GM12891 (cell line): ENCODE data around the gene EML4.

Experiments
- POLR2A ChIP-seq: IDR thresholded peaks from 2 replicates; pipeline ENCODE4 v1.6.1; 2011; ENCODE audit warnings: low read depth, low read length, control low read depth
- POLR2AphosphoS5 ChIP-seq: IDR thresholded peaks from 2 replicates; pipeline ENCODE4 v1.6.1; 2011; ENCODE audit warnings: low read depth, low read length, control low read depth

DNA sequence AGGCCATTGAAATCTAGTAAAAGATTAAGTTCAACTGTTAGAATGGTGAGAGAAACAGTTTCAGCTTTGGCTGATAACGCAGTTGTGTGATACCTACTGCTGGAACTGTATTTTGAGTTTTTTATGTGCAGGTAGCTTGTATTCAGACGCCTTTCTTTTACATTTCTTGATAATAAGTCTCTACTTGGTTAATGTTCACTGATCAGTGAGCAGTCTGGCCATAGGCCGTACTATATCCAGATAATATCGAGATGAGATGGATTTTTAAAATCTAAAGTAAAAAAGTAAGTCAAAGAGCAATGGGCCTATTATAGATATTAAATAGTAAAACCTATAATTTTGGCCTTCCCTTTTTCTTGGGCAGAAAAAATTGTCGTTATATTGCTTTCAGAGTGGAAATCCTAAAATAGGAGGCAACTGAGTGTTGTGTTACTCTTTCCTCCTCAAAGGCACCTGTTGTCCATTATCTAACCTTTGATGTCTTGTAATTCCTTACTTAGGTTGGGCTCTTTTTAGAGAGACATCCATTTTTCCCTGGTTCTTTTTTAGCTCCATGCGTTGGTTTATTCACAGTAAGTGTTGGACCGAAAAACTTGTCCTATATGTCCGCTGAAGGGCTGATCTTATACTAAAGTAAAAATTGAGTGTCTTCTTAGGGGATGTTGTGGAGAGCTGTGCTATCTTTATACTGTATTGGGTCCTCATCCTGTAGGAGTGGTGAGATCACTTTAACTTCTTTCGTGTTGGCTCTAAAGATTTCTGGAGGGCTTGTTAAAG is 1.7 kb downstream of the EML4 start:
- TF ChIP-seq POLR2AphosphoS5 (no peak), POLR2A (no peak)
